ENCODE measurements around the gene GPR21.

Gene GPR21

DNA sequence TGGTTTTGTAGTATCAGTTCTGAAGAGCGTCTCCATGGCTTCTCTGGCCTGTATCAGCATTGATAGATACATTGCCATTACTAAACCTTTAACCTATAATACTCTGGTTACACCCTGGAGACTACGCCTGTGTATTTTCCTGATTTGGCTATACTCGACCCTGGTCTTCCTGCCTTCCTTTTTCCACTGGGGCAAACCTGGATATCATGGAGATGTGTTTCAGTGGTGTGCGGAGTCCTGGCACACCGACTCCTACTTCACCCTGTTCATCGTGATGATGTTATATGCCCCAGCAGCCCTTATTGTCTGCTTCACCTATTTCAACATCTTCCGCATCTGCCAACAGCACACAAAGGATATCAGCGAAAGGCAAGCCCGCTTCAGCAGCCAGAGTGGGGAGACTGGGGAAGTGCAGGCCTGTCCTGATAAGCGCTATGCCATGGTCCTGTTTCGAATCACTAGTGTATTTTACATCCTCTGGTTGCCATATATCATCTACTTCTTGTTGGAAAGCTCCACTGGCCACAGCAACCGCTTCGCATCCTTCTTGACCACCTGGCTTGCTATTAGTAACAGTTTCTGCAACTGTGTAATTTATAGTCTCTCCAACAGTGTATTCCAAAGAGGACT lies 1.5 kb downstream of the GPR21 start:
- DNase-seq, result no peak

DNA sequence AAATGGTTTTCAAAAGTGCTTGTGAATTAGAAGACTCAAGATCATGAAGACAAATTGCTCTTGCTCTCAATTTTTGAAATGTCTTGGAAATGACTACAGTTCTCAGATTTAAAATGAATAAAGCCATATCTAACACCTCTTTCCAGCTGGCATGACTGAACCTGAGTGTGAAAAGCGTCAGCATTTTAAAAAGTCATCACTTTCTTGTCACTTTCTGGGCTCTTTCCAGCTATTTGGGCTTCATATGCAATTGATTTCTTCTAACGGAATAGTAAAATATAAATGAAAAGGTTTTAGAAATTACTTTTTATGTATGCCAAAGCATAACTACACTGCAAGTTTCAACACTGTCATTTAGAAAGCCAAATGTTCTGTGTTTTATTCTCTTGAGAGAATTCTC lies 2.3 kb downstream of the GPR21 start:
- DNase-seq, result no peak

DNA sequence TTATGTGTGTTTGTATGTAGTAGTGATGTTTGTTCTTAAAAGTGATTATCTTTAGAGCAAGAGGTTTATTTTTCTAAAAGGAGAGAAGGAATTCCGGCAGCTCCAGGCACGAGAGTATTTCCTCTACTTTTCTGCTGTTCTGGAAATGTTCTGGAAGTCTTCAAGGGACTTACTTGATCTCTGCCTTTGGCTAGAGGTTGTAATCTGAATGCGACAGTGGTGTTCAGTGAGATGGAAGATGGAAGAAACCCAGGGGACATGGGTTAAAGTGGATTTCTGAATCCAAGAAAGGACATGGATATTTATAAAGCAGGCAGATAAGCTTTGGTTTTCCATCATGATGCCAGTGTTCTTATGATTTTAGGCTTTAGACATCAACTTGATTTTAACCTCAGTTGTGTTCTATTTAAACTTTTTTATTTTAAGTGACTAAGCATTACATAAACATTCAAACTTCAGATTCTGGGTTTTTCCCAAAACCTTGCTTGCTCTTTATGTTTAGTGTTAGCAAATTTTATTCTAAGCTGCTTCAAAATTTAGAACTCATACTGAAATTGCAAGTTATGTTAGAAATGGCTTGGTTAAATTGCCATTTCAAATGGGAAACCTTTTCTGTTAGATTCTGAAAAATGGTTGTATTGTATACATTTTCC lies 3.6 kb downstream of the GPR21 start:
- DNase-seq, result peak in 1 of 2 donors; percentile 3

- no peak for DNase-seq
Measured at GRCh38 chr9:123039617-123040219, 6.3 kb downstream of the GPR21 start.

DNA sequence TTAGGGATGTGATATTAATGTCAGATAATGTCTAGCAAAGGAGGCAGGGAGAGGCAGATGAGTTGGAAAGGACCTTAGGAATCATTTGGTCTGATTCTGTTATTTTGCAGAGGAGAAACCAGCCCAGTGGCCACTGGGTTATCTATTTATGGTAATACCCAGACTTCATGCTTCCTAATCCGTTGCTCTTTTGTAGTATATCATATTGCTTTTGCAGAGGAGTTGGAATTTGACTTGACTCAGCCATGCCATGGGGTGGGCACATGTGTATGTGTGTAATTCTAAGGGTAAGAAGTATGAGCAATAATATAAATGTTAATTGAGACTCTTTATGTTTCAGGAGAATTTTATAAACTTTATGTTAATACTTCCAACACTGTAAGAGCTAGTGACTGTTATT lies 7.3 kb downstream of the GPR21 start:
- no peak for DNase-seq

DNA sequence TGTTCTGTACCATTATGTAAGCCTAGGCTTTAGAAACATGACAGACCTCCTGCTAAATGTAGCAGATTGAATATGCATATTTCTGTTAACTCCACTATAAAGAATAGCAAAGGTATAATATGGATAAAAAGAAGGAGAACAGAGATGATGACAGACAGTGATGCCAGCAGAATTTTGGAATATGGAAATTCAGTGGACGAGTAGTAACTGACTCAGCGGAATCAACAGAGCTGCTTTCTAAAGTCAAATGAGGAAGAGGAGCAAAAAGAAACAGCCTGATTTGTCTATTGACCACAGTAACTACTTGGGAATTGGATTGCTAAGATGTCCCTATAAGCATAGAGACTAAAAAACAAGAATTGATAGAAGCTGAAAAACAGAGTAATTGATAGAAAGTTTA lies 8.0 kb downstream of the GPR21 start:
- DNase-seq, result no peak

GRCh38 chr9:123043081-123043939 lies 9.8 kb downstream of the GPR21 start:
- no peak for DNase-seq

GRCh38 chr9:123044586-123044985 lies 11.1 kb downstream of the GPR21 start:
- DNase-seq, result no peak

DNA sequence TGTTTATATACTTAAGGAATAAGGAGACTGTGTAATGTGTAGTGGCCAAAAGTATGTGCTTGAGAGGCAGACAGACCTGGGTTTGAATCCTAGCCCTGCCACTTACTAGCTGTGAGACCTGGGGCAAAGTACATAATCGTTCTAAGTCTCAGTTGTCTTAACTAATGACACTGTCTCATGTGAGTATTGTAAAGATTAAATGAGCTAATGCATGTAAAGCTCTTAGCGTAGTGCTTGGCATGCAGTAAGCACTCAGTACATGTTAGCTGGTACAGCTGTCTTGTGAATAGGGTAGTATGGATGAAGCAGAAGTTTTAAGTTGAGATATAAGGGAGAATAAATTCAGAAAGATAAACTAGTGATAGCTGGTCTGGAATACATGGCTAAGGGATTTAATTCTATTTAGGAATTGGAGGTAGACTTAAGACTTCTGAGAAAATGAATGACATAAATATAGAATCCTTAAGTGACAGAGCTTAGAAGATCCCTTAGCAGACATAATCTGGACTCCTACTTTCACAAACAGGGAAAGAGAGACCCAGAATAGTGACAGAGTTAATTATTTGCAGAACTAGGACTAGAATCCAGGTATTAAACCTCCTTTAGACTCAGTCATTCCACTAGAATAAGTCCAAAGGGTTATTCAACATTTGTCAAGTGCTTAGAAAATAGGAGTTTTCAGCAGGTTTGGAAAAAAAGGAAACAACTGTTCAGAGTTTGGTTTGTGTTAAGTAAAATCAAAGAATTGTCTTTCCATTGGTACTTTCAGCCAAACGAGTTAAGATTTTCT lies 13.1 kb downstream of the GPR21 start:
- DNase-seq, result no peak

DNA sequence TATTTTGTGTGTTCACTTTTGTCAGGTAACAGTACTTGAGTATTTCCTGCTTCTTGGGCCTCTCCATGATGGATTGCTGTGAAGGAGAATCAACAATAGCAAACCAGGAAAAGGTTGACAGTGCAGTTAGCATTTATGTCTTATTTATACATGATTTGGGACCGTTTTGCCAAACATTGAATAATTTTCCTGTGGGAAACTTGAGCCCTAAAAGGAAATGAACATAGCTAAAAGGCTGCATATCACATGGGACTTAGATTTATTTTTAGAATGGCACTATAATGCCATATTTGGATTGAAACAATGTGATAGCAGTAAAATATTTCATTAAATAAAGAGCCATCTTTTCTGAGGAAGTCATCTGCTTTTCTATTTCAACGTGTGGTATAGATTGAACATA lies 15.3 kb downstream of the GPR21 start:
- no peak for DNase-seq

- DNase-seq, result no peak
Measured at GRCh38 chr9:123049589-123050222, 16.2 kb downstream of the GPR21 start.

- no peak for DNase-seq
Measured at GRCh38 chr9:123053046-123053445, 19.6 kb downstream of the GPR21 start.

- DNase-seq, result no peak
Measured at GRCh38 chr9:123053711-123054110, 20.2 kb downstream of the GPR21 start.

DNA sequence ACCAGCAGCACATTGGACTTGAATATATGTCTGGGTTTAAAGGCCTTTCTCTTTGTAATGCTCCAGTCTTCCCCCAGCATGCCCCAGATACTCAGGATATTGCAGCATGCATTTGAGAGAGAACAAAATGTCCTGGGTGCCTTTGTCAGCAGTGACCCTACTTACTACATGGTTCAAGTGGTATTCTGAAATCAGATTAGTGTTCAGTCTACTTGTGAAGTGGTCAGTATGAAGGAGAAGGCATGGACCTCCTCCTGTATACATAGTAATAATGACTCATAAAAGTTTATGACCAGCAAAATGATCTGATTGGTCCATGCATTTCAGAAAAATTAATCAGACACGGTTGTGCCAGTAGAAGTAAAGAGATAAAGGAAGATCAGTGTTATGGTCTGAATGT lies 25.4 kb downstream of the GPR21 start:
- no peak for DNase-seq

DNA sequence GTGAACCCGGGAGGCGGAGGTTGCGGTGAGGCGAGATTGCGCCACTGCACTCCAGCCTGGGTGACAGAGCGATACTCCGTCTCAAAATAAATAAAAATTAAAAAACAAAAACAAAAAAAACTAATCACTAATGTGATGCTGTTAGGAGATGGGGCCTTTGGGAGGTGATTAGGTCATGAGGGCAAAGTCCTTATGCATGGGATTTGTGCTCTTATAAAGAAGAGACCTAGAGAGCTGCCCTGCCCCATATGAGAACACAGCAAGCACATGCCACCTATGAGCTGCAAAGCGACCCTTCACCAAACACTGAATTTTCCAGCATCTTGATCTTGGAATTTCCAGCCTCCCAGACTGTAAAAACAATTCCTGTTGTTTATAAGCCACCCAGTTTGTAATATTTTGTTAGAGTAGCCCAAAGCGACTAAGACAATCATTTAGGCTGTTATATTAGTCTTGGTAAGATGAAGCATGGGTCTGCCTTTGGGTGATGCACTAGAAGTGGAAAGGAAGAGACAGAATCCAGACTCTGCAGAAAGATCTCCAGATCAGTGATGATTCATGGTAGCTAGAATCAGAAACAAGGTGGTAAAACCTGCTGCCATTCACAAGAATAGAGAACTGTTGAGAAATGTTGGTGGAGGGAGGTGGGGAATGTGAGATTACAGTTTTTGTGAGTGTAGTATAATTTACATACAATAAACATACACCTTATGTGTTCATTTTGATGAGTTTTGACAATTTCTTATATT lies 26.2 kb downstream of the GPR21 start:
- no peak for DNase-seq

DNA sequence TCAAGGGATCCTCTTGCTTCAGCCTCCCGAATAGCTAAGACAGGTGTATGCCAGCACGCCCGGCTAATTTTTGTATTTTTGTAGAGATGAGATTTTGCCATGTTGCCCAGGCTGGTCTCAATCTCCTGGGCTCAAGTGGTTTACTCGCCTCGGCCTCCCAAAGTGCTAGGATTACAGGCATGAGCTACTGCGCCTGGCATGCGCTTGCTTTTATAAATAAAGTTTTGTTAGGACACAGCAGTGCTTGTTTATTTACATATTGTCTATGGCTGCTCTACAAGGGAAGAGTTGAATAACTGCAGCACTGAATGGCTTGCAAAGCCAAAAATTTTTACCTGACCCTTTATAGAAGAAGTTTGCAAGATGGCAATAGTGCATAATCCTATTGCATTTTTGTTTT lies 27.7 kb downstream of the GPR21 start:
- DNase-seq, result no peak

DNA sequence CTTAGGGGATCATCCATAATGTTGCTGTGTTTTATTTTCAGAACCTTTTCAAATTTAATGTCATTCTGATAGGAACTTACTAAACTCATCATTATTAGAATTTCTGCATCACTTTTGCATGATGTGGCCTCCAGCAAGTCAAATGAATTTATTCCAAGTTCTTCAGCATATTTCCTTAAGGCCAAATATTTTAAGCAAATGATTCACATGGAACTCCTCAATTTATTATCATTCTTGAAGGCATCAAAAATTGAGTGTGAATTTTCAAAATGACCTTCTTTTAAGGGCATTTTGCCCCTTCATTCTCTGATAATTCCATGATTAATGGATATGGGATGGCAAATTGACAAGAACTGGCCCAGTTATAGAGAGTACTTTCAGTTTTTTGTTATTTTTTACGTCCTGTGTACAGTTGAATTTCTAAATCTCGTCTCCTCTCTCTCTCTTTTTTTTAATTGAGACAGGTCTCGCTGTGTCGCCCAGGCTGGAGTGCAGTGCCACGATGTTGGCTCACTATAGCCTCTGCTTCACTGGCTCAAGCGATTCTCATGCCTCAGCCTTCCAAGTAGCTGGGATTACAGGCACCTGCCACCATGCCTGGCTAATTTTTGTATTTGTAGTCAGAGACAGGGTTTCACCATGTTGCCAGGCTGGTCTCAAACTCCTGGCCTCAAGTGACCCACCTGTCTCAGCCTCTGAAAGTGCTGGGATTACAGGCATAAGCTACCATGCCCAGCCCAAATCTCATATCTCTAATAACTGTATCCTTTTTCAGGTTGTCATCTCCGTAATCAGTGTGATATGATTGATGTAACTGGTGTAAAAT lies 29.1 kb downstream of the GPR21 start:
- DNase-seq, result no peak

DNA sequence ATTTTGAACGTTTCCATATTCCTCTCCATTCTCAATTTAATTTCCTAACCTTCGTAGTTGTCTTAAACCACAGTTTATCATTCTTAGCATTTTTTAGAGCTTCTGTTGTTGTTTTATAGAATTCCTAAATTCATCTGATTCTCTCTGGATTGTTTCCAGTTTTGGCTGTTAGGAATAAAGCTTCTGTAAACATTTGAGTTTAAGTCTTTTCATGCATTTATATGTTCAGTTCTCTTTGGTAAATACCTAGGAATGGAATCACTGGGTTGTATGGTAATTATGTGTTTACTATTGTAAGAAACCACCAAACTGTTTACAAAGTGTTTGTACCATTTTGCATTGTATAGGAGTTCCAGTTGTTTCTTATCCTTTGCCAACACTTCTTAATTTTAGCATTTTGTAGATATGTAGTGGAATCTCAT lies 29.7 kb downstream of the GPR21 start:
- DNase-seq, result no peak

DNA sequence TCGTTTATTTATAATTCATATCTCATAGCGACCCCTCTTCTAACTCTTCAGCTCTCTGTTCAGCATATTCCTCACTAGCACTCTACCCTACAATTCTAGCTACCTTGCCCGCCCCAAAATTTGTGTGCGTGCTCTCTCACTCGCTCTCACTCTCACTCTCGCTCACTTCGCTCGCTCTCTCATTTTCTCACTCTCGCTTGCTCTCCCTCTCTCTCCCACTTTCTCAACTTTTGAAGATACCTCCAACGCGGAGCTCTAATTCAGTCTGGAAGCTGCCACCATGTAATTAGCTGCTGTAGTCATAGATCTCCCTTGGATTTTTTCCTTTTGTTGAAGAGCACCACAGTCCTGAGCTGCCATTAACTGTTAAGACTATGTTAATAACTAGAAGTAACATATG lies 30.4 kb downstream of the GPR21 start:
- DNase-seq, result no peak

GRCh38 chr9:123064716-123065115 lies 31.2 kb downstream of the GPR21 start:
- DNase-seq, result no peak

- no peak for DNase-seq
Measured at GRCh38 chr9:123065196-123065595, 31.7 kb downstream of the GPR21 start.

All from inflammatory macrophage treated with lipopolysaccharide for 1 hour (primary cell).